Muscle layer of colon (tissue), 2 donors: ENCODE measurements around the gene UROD.
A peak's percentile ranks its signal among the peaks of the same experiment; 100 is the strongest.
"Not testable (repeated sequence)": the region's sequence is repeated elsewhere in the genome, so short reads cannot be mapped to it uniquely, and the experiment has no call there.

Experiments
- H3K27ac ChIP-seq: one replicate; pipeline ENCODE4 v1.7.0; 2013; ENCODE audit warnings: low read depth, mild to moderate bottlenecking, low read length, moderate library complexity
- H3K27me3 ChIP-seq, 2 donors: one replicate each; pipeline ENCODE4 v1.7.0; 2013; ENCODE audit warnings: low read length in 2 of 2, mild to moderate bottlenecking in 2 of 2; ENCODE audit not compliant: insufficient read depth in 2 of 2, control insufficient read depth in 1 of 2
- H3K36me3 ChIP-seq: one replicate; pipeline ENCODE4 v1.7.0; 2013; ENCODE audit warnings: mild to moderate bottlenecking, low read length; ENCODE audit not compliant: insufficient read depth
- H3K4me1 ChIP-seq: one replicate; pipeline ENCODE4 v1.7.0; 2013; ENCODE audit warnings: mild to moderate bottlenecking, low read length; ENCODE audit not compliant: insufficient read depth
- H3K4me3 ChIP-seq, 2 donors: one replicate each; pipeline ENCODE4 v1.7.0; 2013; ENCODE audit warnings: low read length in 2 of 2, low read depth in 1 of 2, mild to moderate bottlenecking in 1 of 2, moderate library complexity in 1 of 2
- H3K9ac ChIP-seq: one replicate; pipeline ENCODE4 v1.7.0; 2013; ENCODE audit warnings: low read length
- H3K9me3 ChIP-seq: one replicate; pipeline ENCODE4 v1.7.0; 2013; ENCODE audit warnings: mild to moderate bottlenecking, low read length
- donor health status: abdominal sarcoma.
- donor health status: Adenocarcinoma of cecum.

UROD gene

DNA sequence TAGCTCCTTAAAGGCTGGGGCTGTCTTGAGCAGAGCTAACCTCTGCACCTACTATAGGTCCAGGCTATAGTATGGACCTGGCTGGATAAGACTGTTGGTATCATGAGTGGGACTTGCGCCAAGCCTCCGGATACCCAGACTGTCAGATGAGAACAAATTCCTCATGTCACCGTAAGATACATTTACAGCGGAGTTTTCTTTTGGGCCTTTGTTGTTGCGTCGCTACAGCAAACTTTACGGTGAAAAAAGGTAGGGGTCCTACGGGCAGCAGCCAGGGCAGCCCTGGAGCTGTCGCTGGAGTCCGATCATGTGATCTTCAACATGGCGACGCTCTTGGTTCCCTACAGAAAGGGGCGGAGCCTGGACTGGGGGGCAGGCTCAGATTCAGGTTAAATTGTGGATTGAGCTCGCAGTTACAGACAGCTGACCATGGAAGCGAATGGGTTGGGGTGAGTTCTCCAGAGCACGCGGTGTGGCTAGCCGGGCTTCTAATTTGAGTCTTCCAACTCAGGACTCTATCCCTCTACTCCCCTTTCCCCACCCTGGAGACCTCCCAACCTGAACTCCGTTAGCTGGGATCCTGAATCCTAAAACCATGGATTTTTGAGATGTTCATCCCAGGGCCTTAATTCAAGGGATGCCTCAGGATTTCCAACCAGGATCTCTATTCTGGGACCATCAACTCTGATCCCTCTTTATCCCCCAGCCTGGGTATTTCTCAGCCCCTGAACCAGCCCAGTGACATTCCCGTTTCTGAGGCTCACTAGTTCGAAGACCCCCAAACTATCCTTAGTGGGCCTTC is at the start of gene UROD:
UROD (plus strand) TSS at position 418 of the 802 bp plus-strand sequence; CDS start at position 430, 12 bp downstream.
- Histone ChIP-seq H3K27ac (peak within 1 kb of the TSS; percentile 69), H3K36me3 (peaks cover 39% of the 10 kb centered on the region), H3K27me3 (no peaks in the 10 kb centered on the region), H3K4me3 (peak within 1 kb of the TSS; percentile 97 to 98), H3K9me3 (no peaks in the 10 kb centered on the region), H3K9ac (peak within 1 kb of the TSS; percentile 91), H3K4me1 (peaks cover 49% of the 10 kb centered on the region)

DNA sequence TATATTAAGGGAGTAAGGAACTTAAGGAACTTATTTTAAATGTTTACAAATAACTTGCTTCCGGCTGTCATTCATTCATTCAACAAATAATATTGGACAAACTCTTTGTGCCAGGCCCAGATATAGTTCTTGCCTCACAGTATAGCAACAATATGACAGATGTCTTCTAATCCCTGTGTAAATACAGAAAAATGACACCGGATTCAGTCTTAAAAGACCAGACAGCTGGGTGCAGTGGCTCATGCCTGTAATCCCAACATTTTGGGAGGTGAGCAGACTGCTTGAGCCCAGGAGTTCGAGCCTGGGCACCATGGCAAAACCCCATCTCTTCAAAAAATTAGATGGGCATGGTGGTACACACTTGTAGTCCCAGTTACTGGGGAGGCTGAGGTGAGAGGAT is 49.3 kb upstream of the UROD start:
- H3K4me1 ChIP-seq = no peaks in the 10 kb centered on the region
- no peaks in the 10 kb centered on the region for H3K27me3 ChIP-seq
- H3K4me3 ChIP-seq = no peak overlapping the region
- no peaks in the 10 kb centered on the region for H3K9me3 ChIP-seq
- H3K9ac ChIP-seq = no peak overlapping the region
- no peak overlapping the region for H3K27ac ChIP-seq
- peaks cover 6% of the 10 kb centered on the region for H3K36me3 ChIP-seq

DNA sequence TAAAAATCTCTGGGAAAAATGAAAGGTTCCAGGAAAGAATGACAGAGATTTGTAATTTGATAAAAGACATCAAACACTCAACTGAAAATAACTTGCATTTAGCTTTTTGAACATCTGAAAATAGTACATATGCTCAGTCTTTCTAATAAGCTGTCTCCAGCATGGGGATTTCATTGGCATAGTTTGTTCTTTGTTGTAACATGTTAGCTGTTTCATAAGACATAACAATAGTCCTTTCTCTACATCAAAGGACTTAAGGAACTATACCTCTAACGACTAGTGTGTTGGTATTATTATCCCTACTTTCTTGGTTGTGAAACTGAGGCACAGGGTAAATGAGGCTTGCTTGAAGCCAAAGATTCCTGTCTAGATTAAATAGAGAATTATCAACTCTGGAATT is 47.7 kb upstream of the UROD start:
- no peaks in the 10 kb centered on the region for H3K9me3 ChIP-seq
- no peak overlapping the region for H3K9ac ChIP-seq
- H3K27me3 ChIP-seq = no peaks in the 10 kb centered on the region
- no peaks in the 10 kb centered on the region for H3K36me3 ChIP-seq
- H3K4me1 ChIP-seq = no peaks in the 10 kb centered on the region
- no peak overlapping the region for H3K4me3 ChIP-seq
- no peak overlapping the region for H3K27ac ChIP-seq

DNA sequence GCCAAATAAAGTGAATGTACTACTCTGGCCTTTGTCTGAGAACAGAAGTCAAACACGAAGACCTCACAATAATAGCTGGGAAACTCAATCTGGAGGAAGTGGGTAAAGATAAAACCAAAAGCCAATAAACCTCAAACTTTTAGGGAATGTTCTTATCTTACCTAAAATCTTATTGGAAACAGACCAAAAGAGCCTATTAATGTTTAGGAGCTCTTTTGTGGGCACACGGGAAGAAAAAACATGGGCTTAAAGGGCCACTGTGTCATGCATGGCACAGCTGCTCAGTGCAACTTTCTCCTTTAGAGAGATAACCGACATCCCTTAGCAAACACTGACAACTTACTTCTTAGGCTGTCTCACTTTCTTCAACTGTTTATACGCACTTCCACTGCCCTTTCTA is 41.7 kb upstream of the UROD start:
- Histone ChIP-seq H3K27me3 (no peaks in the 10 kb centered on the region), H3K36me3 (peaks cover 11% of the 10 kb centered on the region), H3K9me3 (no peaks in the 10 kb centered on the region), H3K9ac (no peak overlapping the region), H3K27ac (no peak overlapping the region), H3K4me3 (no peak overlapping the region), H3K4me1 (no peaks in the 10 kb centered on the region)

DNA sequence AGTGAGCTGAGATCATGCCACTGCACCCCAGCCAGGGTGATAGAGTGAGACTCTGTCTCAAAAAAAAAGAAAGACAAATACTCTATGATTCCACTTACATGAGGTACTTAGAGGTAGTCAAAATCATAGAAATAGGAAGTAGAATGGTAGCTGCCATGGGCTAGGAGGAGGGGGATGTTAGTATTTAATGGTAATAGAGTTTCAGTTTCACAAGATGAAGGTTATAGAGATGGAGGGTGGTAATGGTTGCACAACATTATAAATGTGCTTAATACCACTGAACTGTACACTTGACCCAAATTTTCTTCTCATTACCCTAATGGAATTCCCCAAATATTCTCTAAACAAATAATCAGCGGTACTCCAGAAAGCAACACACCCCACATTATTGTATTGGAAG is 38.4 kb upstream of the UROD start:
- H3K4me1 ChIP-seq = no peaks in the 10 kb centered on the region
- H3K27me3 ChIP-seq = no peaks in the 10 kb centered on the region
- no peaks in the 10 kb centered on the region for H3K9me3 ChIP-seq
- H3K9ac ChIP-seq = no peak overlapping the region
- H3K4me3 ChIP-seq = no peak overlapping the region
- H3K36me3 ChIP-seq = peaks cover 38% of the 10 kb centered on the region
- H3K27ac ChIP-seq = no peak overlapping the region

DNA sequence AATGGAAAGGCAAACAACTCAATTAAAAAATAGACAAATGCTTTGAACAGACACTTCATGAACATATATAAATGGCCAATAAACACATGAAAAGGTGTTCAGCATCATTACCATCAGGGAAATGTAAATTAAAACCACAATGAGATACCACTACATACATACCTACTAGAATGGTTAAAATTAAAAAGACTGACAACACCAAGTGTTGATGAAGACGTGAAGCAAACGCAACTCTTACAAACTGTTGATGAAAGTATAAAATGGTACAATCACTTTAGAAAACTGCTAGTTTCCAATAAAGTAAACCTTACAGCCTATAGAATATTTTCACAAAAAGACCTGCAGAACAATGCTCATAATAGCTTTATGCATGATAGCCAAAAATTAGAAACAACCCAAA is 35.8 kb upstream of the UROD start:
- H3K9ac ChIP-seq = no peak overlapping the region
- no peaks in the 10 kb centered on the region for H3K9me3 ChIP-seq
- peaks cover 32% of the 10 kb centered on the region for H3K36me3 ChIP-seq
- no peaks in the 10 kb centered on the region for H3K4me1 ChIP-seq
- H3K4me3 ChIP-seq = no peak overlapping the region
- no peak overlapping the region for H3K27ac ChIP-seq
- H3K27me3 ChIP-seq = no peaks in the 10 kb centered on the region

DNA sequence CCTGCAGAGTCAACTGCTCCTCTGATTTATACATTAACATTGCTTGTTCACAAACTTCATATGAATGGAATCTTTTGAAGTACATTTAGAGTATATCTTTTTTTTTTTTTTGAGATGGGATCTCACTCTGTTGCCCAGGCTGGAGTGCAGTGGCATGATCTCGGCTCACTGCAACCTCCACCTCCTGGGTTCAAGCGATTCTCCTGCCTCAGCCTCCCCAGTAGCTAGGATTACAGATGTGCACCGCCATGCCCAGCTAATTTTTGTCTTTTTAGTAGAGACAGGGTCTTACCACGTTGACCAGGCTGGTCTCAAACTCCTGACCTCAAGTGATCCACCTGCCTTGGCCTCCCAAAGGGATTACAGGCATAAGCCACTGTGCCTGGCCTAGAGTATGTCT is 34.7 kb upstream of the UROD start:
- not testable (repeated sequence) for H3K27me3 ChIP-seq, H3K9ac ChIP-seq, H3K4me3 ChIP-seq, H3K9me3 ChIP-seq, H3K4me1 ChIP-seq, H3K27ac ChIP-seq
- H3K36me3 ChIP-seq = peaks cover 32% of the 10 kb centered on the region

DNA sequence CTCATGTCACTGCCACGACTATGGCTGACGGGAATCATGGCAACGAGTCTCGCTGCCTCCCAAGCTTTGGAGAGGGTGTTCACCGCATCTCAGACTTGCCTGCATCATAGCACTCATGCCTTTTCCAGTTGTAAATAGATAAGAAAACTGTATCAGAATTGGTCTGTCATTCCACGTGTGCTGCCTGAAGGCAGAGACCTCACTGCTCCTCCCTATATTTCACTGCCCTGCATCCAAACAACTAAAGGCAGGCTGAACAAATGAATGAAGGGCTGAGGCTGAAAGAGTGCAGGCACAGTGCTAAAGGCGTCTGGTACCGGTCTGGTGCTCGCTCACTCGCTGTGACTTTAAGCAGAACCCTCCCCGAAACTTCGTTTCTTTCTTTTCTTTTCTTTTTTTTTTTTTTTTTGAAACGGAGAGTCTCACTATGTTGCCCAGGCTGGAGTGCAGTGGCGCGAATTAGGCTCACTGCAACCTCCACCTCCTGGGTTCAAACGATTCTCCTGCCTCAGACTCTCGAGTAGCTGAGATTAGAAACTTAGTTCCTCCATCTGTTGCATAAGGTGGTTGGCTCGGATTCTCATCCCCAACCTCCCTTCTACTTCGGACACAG is 26.2 kb upstream of the UROD start:
- no peaks in the 10 kb centered on the region for H3K9me3 ChIP-seq
- no peaks in the 10 kb centered on the region for H3K36me3 ChIP-seq
- H3K9ac ChIP-seq = peak overlapping the region; percentile 5
- H3K4me3 ChIP-seq = peak overlapping the region; percentile 80 to 86
- H3K27me3 ChIP-seq = no peaks in the 10 kb centered on the region
- peak overlapping the region; percentile 68 for H3K27ac ChIP-seq
- H3K4me1 ChIP-seq = peaks cover 12% of the 10 kb centered on the region

DNA sequence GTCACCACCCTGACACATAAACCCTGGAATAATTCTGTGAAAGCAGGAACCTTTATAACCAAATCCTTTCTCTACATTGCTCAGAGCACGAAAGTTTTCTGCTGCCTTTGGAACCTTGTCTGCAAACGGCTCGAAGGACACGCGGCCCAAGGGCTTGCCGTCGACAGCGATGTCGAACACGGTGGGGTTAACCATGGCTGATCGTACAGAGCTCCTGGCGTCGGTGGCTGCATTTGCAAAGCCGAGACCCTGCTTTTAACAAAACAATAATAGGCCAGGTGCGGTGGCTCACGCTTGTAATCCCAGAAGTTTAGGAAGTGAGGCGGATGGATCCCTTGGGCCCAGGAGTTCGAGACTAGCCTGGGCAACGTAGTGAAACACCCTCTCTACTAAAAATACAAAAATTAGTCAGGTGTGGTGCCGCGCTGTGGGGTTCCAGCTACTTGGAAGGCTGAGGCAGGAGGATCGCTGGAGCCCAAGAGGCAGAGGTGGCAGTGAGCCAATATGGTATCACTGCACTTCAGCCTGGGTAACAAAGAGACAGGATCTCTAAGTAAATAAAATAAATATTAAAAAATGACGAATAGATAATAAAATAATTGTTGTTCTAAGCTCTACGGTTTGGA is 23.4 kb upstream of the UROD start:
- no peaks in the 10 kb centered on the region for H3K27me3 ChIP-seq
- no peak overlapping the region for H3K4me3 ChIP-seq
- H3K9ac ChIP-seq = no peak overlapping the region
- peaks cover 12% of the 10 kb centered on the region for H3K4me1 ChIP-seq
- H3K36me3 ChIP-seq = no peaks in the 10 kb centered on the region
- no peak overlapping the region for H3K27ac ChIP-seq
- H3K9me3 ChIP-seq = no peaks in the 10 kb centered on the region

DNA sequence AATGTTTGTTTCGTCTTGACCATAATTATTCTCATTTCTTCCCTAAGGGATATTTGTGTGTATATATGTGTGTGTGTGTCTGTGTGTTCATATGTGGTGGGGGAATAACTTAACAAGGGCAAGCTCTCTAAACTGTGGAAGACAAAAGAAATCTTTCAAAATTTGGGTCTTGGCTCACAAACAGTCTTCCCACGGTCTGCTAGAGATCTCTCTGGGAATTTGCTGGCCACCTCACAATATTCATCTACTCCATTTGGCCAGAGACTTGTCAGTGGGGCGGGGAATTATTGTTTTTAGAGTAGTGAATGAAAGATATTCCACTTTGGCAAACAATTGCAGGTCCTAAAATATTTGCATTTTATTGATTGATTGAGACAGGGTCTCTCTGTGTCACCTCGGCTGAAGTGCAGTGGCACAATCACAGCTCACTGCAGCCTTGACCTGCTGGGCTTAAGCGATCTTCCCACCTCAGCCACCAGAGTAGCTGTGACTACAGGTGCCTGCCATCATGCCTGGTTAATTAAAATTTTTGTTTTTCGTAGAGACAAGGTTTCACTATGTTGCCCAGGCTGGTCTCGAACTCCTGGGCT is 17.6 kb upstream of the UROD start:
- H3K9ac ChIP-seq = no peak overlapping the region
- no peaks in the 10 kb centered on the region for H3K36me3 ChIP-seq
- H3K27ac ChIP-seq = no peak overlapping the region
- H3K4me1 ChIP-seq = no peaks in the 10 kb centered on the region
- no peak overlapping the region for H3K4me3 ChIP-seq
- no peaks in the 10 kb centered on the region for H3K27me3 ChIP-seq
- no peaks in the 10 kb centered on the region for H3K9me3 ChIP-seq

DNA sequence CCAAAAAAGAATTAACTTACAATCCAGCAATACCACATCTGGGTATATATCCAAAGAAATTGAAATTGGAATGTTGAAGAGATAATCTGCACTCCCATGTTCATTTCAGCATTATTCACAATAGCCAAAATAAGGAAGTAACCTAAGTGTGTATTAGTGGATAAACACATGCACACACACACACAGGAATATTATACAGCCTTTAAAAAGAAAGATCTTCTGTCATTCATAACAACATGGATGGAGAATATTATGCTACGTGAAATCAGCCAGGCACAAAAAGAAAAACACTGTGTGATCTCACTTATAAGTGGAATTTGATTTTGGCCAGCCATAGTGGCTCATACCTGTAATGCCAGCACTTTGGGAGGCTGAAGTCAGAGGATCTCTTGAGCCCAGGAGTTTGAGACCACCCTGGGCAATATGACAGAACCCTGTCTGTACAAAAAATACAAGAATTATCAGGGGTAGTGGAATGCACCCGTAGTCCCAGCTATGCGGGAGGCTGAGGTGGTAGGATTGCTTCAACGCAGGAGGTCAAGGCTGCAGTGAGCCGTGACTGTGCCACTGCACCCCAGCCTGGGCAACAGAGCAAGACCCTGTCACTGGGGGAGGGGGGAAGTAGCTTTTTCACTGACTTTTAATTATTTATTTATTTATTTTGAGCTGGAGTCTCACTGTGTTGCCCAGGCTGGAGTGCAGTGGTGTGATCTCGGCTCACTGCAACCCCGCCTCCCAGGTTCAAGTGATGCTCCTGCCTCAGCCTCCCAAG is 16.4 kb upstream of the UROD start:
- no peaks in the 10 kb centered on the region for H3K27me3 ChIP-seq
- no peak overlapping the region for H3K4me3 ChIP-seq
- no peak overlapping the region for H3K9ac ChIP-seq
- no peak overlapping the region for H3K27ac ChIP-seq
- H3K4me1 ChIP-seq = no peaks in the 10 kb centered on the region
- H3K36me3 ChIP-seq = no peaks in the 10 kb centered on the region
- H3K9me3 ChIP-seq = no peaks in the 10 kb centered on the region
